Hematopoietic multipotent progenitor cell (in vitro differentiated cells): Measurements from ENCODE around the gene CNPPD1. TPM values are rescaled to one million over a fixed set of nuclear protein-coding genes. Genes with fewer than 3 reads are reported as not detected.
A peak's percentile ranks its signal among the peaks of the same experiment; 100 is the strongest.
"Not testable (repeated sequence)": the region's sequence is repeated elsewhere in the genome, so short reads cannot be mapped to it uniquely, and the experiment has no call there.

ENCODE experiments used
- DNase-seq, 3 donors: peaks; one replicate each; pipeline ENCODE4 v3.0.0-alpha.2; 2011 to 2015; ENCODE audit warnings: low read depth in 2 of 3, low spot score in 2 of 3
- total RNA-seq: library from RNA; depleted of rRNA; stranded (reverse); fragments of >200 nt; gene quantifications from one replicate; pipeline ENCODE4 v1.2.3, GENCODE V29; 2012

CNPPD1 gene
- total RNA-seq, 1 donor, result 60.1 TPM

GRCh38 chr2:219209236-219210195, 32.8 kb upstream of the CNPPD1 start:
- DNase-seq, result peak in 1 of 3 donors; percentile 33

DNA sequence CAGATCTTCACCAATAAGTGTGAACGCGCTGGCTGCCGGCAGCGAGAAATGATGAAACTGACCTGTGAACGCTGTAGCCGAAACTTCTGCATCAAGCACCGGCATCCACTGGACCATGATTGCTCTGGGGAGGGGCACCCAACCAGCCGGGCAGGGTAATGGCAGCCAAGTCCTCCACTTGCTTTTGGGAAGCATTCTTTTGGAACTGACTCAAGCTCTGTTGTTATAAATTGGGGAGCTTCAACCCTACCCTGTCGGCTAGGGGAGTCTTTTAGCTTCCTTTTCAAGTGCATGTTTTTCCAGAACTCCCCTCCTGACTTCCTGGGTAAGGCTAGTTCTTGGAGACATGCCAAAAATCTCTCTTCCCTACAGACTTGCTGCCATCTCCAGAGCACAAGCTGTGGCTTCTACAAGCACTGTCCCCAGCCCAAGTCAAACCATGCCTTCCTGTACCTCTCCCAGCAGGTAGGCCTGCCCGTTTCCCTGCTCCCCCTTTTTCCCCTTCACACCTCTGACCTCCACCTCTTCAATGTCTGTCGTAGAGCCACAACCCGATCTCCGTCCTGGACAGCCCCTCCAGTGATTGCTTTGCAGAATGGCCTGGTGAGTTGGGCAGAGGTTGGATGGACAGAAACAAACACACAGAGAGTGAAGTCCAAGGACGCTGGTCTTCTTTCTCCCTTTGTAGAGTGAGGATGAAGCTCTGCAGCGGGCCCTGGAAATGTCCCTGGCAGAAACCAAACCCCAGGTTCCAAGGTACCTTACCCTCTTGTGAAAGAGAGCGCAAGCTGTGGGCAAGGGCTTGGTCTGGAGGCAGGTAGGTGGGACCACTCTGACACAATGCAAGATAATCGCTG, 31.4 kb upstream of the CNPPD1 start:
- DNase-seq, result no peak

DNA sequence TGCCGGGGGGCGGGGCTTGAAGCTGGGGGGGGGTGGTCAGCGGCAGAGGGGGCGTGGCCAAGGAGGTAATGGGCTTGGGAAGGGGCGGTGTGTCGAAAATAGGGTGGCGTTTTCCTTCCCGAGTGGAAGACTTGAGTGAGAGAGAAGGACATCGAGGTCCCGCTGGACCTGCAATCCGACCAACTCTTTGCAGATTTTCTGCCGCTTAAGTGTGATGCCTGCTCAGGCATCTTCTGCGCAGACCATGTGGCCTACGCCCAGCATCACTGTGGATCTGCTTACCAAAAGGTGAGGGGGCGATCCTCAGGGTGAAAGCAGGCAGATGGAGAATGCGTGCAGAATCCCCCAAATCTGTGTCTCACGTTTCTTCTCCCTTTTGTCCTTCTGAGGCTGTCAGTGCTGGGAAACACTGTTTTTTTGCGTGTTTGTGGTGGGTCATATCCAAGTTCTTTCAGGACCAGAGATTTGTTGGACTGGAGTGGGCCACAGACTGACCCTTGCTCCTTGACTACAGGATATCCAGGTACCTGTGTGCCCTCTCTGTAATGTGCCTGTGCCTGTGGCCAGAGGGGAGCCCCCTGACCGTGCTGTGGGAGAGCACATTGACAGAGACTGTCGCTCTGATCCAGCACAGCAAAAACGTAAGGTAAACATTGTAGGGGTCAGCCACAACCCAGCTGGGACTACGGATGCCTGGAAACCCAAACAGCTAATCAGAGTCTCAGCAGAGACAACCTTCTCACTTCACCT, 30.6 kb upstream of the CNPPD1 start:
- DNase-seq, result no peak

- peak; percentile 96 to 97 (median 96) for DNase-seq
These were observed 29.8 kb upstream of the CNPPD1 start, which contains the start of gene ZFAND2B for GRCh38 chr2:219206328-219207133. TSS of gene ZFAND2B (plus strand) at chr2:219206782. CDS start at chr2:219206988, 206 bp downstream.

DNA sequence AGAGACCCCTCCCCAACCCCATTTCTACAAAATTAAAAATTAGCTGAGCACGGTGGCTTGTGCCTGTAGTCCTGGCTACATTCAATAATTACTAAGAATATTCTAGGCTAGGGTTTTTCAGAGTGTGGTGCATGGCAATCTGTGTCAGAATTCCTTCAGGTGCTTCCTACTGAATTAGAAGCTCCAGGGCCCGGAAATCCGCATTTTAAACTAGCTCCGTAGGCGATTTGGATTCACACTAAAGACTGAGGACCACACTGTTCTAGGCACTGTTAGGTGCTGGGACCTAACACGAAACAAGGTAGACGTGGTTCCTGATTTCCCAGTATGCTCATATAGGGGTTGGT, 29.2 kb upstream of the CNPPD1 start:
- no peak for DNase-seq

DNA sequence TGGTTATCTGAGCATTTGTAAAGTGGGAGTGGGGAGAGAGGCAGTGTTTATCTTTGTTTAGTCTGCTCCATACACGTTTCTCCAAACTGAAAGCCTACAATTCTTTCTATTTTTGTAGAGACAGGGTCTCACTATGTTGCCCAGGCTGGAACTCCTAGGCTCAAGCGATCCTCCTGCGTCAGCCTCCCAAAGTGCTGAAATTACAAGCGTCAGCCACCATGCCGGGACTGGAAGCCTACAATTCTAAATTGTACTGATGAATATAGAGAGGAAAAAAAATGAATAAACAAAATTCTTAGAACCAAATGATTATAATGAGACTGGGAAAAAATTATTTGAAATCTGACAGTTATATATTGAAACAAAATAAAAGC, 28.4 kb upstream of the CNPPD1 start:
- no peak for DNase-seq

- DNase-seq, result no peak
These were observed 27.9 kb upstream of the CNPPD1 start for GRCh38 chr2:219204425-219205164.

DNA sequence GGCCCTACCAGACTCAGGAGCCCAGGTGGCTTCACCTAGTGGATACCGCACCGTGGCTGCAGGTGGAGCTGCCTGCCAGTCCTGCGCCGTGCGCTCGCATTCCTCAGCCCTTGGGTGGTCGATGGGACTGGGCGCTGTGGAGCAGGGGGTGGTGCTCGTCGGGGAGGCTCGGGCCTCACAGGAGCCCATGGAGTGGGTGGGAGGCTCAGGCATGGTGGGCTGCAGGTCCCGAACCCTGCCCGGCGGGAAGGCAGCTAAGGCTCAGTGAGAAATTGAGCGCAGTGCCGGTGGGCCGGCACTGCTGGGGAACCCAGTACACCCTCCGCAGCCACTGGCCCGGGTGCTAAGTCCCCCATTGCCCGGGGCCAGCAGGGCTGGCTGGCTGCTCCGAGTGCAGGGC, 24.6 kb upstream of the CNPPD1 start:
- DNase-seq, result not testable (repeated sequence)

GRCh38 chr2:219200502-219201326, 24.0 kb upstream of the CNPPD1 start:
- not testable (repeated sequence) for DNase-seq

GRCh38 chr2:219199470-219200211, 22.9 kb upstream of the CNPPD1 start:
- DNase-seq, result no peak

DNA sequence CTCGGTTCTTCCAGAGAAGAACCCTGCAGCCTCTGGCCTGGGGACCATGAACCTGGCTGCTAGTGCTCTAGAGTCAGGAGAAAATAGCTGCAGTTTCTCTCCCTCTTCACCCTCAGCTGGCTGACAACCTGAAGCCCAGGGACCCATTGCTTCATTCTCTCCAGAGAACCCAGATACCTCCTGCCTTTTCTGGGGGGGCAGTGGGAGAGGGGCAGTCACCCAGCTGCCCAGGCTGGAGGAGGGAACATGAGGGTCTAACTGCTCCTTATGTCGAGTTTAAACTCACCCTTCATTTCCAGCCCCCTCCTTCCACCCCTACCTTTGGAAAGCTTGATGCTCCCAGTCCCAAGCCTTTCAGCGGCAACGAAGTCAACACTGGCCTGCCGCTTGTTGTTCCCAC, 22.2 kb upstream of the CNPPD1 start:
- no peak for DNase-seq

DNA sequence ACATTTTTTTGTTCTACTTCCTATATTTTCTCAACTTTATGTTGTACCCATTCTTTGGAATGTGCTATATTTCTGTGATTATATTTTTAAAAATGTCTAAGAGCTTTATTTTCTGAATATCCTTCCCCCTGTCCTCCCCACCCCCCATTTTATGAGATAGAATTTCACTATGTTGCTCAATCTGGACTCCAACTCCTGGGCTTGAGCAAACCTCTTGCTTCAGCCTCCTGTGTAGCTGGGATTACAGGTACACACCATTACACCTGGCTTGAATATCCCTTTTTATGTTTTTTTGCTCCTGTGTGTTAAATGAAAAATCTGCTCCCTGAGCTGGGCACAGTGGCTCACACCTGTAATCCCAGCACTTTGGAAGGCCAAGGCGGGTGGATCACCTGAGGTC, 20.7 kb upstream of the CNPPD1 start:
- DNase-seq, result no peak

DNA sequence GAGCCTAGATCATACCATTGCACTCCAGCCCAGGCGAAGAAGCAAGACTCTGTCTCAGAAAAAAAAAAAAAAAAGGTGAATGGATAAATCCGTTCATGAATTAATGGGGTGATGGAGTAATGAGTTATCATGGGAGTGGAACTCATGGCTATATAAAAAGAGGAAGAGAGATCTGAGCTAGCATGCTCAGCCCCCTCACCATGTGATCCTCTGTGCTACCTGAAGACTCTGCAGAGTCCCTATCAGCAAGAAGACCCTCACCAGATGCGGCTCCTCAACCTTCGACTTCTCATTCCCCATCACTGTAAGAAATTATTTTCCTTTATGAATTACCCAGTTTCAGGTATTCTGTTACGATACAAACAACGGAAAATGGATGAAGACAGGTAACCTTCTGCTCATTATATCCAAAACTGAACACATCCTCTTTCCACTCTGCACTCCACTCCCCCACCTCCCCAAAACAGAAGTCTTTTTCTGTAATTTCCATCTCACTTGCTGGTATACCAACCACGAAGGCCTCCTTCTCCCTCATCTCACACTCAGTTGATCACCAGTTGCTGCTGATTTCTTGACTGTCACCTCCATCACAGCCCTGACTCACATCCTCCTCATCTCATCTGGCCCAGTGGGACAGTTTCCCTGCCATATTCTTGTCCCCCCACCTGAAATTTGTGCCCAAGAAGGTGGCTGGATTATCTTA, 10.2 kb upstream of the CNPPD1 start:
- no peak for DNase-seq

DNA sequence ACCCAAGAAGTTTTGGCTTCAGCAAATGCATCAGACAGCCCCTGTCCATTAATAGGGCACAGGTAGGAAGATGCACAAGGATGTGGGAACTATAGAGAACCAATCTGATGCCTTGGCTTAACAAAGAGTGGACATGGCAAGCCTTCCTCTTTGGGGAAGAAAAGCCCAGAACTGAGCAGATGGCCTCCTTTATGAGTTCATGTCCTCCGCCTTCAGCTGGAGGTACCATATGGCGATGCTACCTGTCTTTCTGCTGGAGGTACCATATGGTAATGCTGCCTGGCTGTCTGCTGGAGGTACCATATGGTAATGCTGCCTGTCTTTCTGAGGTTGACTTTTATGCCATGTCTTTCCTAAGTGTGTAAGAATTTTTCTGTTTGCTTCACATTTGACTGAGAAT, 7.4 kb upstream of the CNPPD1 start:
- DNase-seq, result no peak

DNA sequence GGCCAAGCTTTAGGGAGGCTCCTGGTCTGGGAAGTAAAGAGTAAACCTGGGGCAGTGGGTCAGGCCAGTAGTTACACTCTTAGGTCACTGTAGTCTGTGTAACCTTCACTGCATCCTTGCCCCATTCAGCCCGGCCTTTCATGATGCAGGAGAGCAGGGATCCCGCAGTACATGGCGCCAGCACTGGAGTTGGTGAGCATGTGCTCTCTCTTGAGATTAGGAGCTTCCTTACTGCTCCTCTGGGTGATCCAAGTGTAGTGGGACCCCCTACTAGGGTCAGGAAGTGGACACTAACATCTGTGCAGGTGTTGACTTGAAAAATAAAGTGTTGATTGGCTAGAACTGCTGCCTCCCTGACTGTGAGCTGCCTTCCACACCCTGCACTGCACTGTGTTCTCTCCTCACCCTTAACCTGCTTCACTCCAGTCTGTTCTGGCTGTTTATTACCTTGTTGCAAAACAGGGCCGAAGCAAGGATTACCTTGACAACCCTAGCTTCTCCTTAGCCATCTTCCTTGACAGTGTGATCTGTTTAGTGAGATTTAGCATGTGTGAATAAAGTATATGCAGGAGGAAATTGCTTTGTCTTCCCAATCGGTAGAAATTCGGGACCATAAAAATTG, 6.5 kb upstream of the CNPPD1 start:
- no peak for DNase-seq

DNA sequence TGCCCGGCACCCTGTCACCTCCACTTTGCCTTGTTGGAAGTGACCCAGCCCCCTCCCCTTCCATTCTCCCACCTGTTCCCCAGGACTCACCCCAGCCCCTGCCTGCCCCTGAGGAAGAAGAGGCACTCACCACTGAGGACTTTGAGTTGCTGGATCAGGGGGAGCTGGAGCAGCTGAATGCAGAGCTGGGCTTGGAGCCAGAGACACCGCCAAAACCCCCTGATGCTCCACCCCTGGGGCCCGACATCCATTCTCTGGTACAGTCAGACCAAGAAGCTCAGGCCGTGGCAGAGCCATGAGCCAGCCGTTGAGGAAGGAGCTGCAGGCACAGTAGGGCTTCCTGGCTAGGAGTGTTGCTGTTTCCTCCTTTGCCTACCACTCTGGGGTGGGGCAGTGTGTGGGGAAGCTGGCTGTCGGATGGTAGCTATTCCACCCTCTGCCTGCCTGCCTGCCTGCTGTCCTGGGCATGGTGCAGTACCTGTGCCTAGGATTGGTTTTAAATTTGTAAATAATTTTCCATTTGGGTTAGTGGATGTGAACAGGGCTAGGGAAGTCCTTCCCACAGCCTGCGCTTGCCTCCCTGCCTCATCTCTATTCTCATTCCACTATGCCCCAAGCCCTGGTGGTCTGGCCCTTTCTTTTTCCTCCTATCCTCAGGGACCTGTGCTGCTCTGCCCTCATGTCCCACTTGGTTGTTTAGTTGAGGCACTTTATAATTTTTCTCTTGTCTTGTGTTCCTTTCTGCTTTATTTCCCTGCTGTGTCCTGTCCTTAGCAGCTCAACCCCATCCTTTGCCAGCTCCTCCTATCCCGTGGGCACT, 5.8 kb upstream of the CNPPD1 start:
- peak in 1 of 3 donors; percentile 27 for DNase-seq
